ENCODE measurements around the gene ZSWIM4.

The ZSWIM4 gene

DNA sequence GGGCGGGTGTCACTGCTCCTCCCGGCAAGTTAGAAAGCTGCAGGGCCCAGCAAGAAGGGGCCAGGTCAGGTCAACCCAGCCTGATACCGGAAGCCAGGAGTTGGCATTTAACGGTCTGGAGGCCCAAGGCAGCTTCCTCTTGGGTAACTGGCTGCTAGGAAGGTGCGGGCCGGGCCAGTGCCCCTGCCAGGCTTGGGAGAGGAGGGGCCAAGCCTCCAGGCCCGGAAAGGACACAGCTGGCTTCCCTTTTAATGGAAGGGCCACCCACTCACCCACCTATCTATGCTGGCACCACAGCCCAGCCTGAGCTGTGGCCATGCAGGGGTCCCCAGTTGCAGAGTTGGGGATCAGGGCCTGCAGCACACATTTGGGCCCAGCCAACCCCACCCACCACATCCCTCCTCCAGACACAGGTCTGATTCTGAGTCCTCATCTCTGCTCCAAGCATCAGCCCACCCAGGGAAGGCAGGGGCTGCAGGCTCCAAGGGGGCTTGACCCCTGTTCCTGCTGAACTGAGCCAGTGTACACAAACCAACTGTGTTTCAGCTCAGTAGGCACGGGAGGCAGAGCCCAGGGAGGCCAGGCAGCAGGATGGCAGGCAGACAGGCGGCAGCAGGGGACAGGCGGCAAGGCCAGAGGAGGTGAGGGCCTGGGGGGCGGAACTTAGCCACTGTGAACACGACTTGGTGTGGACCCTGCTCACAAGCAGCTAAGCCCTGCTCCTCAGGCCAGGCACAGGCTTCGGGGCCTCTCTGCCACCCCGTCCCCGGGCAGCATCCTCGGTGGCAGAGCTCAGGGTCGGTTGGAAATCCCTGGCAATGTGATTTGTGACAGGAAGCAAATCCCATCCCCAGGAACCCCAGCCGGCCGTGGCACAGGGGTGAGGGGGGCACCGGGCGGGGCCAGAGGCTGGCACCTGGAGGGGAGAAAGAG, 40.8 kb downstream of the ZSWIM4 start:
- DNase-seq: peak; percentile 41

DNA sequence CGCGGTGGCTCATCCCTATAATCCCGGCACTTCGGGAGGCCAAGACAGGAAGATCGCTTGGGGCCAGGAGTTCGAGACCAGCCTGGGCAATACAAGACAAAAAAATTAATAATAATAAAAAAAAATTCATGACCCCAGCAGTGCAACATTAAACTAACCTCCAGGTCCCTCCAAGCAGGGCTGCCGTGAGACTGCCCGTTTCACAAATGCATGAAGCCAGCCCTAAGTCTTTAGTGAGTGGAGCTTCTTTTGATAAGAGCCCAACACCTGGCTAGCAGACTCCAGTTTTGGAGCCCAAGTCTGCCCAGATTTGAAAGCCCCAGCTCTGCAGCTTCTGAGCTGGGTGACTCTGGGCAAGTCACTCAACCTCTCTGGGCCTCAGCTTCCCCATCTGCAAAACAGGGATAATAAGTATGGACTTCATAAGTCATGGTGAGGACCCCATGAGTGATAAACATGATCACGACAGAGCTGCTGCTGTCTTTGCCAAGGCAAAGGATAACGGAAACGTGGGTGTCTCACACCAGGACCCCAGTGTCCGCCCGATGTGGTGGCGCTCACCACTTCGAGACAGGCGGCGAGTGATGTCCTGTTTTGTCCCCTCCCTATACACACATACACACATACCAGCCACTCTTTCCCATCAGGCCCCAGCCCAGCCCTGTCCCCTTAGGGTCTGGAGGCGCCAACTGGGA, 43.3 kb downstream of the ZSWIM4 start:
- DNase-seq: no peak

DNA sequence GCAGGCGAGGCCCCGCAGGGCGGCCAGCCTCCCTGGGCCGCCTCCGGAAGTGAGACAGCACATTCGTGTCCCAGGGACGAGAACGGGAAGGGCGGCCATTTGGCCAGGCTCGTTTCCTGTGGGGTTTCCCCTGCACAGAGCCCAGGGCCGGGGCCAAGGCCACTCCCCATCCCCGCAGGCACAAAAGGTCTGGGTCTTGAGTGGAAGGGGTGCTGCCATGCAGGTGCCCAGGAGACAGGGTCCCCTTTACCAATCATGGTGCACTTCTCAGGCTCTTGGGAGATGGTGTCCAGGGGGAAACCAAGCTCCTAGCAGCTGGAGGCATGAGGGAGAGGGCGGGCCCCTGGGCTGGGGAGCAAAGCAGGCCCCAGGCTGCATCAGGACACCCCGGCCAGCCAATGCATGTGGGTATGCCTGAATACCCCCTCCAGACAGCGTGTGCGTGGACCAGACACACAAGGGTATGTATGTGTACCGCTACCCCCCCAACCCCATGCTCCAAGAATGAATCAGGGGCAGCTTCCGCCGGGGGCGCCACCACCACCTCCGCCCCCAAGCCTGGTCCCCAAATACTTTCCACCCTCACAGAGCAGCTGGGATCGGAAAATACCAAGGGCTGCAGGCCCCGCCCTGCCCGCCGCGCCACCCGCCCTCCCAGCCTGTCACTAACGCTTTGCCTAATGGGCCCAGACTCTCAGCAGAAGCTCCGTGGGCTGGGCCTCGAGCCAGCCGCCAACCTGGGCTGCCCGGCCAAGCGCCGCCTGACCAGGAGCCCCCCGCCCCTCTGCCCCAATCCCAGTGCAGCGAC, 44.1 kb downstream of the ZSWIM4 start:
- DNase-seq: peak; percentile 85

DNA sequence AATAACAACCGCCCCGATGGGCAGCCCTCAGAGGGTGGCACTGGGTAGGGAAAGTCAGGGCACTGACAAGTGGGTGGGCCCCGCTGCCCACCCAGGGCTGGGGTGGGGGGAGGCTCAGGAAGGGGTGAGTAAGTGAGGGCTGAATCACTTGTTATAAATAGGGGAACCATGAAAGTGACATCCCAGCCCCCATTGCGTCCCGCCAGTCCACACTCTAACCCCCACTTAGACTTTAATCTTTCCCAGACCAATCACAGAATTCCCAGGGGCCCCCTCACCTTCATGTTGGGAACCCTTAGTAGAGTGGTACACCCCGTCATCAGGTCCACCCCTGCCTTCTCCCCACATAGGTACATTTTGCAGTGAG, 44.7 kb downstream of the ZSWIM4 start:
- DNase-seq: no peak

DNA sequence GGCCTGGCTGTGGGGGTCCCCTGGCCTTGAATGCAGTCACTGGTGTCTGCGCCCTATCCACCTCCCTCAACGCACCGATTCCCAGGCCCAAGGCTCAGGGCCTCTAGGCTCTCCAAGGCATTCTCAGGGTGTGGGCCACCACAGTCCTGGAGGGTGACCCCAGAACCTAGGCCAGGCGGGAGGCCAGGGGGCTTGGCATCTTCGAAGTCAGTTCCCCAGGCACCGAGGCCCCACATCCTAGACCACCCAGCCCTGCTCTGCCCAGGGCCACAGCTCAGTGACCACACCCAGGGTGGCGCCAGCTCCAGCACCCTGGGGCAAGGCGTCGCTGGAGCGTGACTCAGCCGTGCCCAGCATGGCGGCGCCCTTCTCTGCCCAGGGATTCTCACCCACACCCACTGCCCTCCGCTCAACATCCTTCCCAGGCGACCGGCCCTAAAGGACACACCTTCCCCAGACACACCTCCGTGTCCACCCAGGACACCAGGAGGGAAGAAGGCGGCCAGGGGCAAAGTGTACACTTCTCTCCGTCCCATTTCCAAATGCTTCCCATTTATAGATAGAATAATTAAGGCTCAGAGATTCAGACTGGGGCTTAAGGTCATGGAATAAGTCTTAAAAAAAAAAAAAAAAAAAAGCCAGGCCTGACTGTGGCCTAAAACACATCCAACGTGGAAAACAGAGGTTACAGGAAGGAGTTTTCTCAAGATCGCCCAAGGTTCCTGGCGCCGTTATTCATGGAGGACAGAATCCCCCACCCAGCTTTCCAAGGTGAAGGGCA, 45.3 kb downstream of the ZSWIM4 start:
- DNase-seq: peak; percentile 57

DNA sequence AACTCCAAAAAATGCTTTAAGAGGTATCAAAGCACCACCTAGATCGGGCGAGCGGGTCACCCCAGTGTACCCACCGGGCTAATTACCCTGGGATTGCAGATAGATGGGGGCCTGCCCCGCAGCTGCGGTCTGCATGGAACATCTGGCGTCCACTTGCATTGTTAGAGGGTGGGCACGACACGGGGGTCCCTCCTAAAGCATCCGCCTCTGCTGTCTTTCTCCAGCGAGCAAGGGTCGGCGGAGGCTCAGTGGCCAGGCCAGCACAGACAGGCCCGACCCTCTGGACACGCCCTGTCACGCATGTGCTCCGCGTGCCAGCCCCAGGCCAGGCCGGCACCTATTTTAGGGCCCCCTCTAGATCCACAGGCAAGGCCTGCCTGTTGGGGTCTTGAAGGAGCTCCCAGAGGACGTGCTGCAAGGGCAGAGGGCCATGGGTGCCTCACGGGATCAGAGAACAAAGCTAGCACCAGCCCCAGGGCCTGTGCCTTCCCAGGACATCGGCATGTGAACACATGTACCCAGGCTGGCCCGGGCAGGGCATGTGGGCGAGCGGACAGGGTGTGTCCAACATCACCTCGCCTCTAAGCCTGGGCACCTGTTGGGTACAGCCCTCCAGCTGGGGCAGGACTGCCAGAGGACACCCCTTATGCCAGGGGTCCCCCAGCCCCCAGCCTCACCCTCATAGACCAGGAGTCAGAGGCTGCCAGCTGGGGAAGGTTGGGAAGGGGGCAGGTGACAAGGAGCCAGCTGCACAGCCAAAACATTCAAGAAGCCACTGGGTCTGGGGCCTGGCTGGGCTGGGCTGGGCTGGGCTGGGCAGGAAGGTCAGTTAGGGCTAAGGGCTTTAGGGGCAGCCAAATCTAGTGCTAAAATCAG, 46.1 kb downstream of the ZSWIM4 start:
- peak; percentile 49 for DNase-seq

DNA sequence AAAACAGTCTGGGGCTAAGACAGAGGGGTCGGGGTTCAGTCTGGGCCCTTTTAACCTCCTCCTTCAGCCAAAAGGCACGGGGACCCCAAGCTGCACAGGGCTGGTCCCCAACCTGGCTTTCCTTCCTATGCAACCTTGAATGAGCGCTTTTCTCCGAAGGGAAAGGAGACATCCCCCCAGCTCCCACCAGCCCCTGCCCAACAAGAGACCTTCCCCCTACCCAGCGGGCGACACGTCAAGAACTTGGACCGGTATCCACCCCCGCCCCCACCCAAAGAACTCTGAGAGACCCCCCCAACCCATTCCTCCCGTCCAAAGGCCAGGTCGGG, 46.7 kb downstream of the ZSWIM4 start:
- peak; percentile 42 for DNase-seq

DNA sequence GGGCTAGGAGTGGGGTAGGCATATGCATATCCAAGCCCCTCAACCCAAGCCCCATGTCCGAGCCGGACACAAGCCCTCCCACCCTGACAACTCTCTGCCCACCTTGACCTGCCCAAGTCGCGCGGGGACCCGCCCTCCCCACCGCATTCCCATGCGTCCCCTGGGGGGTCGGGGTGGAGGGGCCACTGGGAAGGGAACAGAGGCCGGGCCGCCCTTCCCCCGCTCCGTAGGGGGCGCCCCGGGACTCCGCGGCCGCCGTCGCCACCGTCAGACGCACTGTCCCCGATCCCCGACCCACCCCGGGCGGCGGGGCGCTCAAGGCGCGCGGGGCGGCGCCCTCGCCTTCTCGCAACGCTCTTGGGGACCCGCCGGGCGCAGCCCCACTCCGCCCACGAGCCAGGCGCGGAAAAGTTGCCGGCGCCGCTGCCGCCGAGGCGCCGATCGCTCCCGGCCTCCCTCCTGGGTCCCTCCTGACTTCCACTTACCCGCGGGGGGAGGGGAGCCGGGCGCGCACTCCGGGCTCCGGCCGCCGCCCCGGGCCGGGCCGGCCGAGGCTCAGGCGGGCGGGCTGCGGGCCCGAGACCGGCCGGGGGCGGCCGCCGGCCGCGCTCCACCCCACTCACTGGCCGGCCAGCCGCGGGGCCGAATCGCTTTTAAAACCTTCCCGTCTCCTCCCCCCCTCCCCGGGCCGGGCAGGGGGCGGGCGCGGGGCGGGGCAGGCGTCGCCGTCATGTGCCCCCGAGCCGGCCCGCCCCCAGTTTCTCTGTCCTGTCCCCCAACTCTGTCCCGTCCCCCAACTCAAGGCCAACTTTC, 47.3 kb downstream of the ZSWIM4 start:
- peak; percentile 82 for DNase-seq

DNA sequence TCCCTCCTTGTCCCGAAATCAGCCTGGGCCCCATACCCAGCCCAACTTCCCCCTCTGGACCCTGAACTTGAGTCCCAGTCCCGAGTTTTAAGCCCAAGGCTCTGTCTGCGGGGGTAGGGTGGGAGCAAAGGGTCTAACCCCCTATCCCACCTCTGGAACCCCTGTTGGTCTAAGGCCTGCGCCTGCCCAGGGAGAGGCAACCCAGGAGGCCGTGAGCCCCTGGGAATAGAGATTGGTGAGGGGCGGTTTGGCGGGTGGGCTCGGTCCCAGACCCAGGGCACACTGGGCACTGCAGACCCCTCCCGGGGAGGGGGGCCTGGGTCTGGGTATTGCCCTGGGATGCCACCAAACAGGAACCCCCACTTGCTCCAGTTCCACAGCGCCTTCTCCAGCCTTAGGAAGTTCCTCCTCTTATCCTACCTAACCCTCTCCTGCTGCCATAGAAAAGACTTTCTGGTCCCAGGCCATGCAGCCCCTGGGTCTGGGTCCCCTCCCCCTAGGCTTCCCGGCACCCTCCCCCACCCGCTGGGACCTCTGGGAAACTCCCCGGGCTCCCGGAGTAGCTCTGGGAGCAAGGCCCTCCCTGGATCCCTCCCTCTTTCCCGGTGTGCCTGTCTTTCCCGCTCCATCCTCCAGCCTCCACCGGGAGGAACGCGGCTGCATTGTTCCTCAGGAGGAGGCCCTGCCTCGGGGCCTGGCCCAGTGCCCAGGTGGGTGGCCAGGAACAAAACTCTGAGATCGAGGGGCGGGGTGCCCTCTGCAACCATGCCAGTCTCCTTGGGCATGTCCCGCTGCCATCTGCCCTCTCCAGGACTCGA, 48.1 kb downstream of the ZSWIM4 start:
- DNase-seq: no peak

DNA sequence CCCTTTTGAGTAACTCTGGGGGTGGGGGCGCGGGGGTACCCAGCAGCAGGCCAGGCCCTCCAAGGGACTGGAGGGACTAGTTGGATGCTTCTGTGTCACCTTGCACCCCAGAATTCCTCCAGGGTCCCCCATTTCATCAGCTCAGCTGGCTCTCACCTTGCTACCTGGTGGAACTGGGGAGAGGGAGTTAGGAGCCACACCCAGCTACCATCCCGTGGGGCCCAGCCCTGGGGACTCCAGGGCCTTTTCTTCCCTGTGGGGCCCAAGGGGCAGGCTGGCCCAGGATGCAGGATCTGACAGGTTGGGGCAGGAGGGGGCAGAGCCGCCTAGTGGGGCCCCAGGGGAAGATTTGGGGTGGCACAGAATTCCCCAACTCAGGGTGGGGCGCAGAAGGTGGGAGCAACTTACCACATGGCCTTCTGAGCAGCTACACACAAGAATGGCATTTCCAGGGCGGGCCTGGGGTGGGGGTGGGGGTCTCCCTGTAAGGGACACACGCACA, 48.9 kb downstream of the ZSWIM4 start:
- DNase-seq: no peak

DNA sequence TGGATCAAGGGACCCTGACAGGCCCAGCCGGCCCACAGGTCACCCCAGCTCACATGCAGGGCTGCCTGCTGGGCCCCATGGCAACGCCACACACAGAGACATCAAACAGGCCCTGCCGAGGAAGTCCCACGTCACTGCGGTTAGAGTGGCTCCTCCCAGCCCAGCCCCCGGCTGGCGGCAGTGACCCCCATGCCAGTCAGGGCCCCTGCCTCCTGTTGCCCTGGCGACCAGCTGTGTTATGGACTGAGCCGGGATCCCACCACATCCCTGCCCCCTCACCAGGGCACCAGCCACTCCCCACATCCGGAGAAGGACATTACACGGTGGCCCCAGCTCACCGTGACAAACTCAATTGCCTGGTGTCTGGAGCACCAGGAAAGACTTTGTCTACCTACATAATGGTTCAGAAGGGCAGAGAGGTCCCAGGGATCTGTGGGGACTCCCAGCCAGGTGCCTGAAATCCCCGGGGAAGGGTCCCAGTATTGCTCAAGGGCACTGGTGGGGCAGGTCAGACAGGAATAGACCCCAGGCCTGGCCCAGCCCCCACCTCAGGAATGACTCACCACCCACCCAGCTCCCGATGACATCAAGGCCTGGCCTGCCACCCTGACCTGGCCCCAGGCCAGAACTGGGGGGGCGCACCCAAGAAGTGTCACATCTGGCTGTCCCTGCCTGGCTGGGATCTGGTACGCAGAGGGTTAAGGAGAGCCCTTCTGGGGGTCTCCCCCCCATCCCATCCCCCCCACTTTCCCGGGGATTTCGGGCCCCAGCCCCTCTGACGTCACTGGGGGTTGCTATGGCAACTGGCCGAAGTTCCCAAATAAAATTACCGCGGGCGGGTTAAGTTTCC, 51.5 kb downstream of the ZSWIM4 start:
- DNase-seq: peak; percentile 98

DNA sequence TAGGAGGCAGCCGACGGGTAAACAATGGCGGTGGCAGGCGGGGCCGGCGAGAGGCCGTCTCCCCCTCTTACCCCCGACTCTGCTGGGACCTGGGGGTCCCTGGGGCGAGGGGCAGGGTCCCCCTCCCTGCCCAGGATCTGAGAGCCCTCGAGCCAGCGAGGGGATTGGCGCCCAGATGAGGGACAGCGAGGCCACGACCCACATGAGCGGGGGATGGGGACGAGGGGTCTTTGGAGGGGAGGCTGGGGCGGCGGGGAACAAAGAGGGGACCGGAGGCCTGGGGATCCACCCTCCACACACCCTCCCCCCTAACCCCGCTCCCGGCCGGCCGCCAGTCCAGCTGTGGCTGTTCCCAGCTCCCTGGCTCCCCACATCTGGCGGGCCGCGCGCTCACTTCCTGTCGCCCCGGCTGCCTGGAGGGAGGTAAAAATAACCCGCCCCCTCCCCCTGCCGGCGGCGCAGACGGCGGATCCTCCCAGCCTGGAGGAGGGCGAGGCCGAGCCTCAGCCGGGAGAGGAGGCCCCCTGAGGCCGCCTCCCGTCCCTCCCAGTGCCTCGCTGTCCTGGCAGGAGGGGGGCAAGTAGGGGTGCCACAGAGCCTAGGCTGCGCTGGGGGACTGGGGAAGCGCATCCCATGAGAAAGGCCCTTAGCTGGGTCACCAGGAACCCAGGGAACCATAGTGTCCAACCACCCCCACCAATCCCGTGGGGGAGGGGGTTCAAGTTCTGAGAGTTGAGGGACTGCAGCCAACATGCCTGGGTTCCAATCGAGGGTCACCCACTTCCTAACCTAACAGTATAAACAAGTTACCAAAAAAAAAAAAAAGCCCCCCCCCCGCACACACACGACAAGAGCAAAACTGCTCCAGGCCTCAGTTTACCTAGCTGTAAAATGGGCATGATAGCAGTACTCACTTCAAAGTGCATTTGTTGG, 52.4 kb downstream of the ZSWIM4 start:
- peak; percentile 87 for DNase-seq

DNA sequence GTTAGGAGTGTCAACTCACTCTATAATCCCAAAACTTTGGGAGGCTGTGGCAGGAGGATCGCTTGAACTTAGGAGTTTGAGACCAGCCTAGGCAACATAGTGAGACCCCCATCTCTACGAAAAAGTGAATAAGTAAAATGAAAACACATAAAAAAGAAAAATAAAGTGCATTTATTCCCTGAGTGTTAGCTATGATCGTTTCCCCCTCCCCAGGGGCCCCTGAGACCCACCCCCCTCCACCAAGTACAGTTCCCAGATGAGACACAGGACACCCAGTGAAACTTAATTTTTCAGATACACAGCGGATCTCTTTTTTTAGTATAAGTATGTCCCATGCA, 53.1 kb downstream of the ZSWIM4 start:
- no peak for DNase-seq

DNA sequence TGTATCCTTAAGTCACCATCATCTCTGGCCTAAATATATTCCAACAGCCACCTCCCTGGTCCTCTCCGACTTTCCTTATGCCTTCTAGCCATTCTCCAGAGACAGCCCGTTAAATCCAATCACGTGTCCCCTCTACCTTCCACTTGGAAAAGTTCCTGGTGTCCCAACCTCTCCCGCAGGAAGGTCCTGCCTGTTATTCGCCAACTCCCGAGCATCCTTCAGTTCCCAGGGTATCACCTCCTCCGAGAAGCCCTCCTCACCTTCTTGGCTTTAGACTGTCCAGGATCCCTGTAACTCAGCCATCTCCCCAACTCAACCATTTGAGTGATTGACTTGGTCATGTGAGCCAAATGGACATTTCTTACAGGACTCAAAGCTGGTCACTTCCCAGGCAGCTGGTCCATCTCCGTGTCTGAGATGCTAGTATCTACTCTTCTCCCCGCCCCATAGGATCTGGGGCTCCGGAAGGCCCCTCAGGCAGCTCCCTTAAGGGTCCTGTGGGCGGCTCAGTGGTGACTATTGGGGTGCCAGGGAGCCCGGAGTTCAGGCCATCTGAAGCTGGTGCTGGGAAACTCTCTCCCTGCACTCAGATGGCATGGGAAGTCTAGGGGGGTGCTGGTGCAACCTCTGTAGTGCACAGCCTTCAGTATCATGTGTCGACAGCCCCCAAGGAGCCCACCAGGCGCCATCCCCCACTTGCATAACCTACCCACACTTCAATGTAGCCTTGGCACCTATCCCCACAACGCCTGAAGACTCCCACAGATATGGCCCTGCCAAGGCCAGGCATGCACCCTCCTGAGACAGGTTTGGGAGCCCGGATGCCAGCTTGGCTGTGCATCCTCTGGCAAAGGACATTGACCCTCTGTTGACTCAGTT, 53.8 kb downstream of the ZSWIM4 start:
- DNase-seq: no peak

DNA sequence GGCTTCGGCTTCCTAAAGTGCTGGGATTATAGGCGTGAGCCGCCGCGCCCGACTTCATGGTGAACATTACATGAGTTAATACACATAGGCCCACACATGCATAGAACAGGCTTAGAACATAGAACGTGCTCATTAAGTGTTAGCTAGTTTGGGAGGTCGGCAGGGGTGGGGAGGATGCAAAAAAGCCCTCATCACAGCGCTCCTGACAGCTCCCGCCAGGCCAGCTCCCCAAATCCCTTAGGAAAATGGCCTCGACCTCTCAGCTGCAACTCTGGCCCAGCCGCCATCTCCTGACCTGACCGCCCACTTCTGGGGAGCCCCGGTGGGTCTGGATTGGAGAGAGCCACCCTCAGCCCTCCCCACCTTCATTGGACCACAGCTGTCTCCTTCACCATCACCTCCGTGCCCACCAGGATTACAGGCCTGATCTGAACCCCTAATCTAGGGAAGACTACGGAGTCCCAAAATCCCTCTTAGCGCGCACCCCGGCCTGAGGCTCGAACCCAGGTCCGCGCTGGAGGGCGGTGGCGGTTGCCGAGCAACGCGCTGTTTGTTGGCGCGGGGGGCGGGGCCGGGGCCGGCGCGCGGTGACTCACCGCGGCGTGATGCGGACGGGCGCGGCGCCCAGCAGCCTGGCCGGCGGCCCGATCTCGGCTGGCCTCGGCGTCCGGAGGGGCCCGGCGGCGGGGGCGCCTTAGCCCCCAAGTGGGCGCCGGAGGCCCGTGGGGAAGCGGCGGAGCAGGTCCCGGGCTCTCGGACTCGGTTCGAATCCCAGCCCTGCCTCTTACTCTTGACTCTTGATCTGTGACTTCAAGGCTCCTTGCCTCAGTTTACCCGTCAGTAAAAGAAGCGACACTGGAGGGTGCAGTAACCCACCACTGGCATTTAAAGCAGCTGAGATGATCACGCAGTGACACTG, 55.0 kb downstream of the ZSWIM4 start:
- peak; percentile 71 for DNase-seq
